Measurements from ENCODE around the gene CDC27.
"Not testable (repeated sequence)": the region's sequence is repeated elsewhere in the genome, so short reads cannot be mapped to it uniquely, and the experiment has no call there.

Gene CDC27

GRCh38 chr17:47220531-47220999, 31.5 kb upstream of the CDC27 start:
- DNase-seq (ENCODE audit: low read depth in 3 of 3, low spot score in 1 of 3): no peak

GRCh38 chr17:47219621-47220475, 30.8 kb upstream of the CDC27 start:
- DNase-seq (ENCODE audit: low read depth in 3 of 3, low spot score in 1 of 3): no peak

GRCh38 chr17:47218896-47219430, 29.9 kb upstream of the CDC27 start:
- no peak for DNase-seq (ENCODE audit: low read depth in 3 of 3, low spot score in 1 of 3)

GRCh38 chr17:47217279-47217678, 28.2 kb upstream of the CDC27 start:
- DNase-seq (ENCODE audit: low read depth in 3 of 3, low spot score in 1 of 3): not testable (repeated sequence)

GRCh38 chr17:47216821-47217220, 27.7 kb upstream of the CDC27 start:
- not testable (repeated sequence) for DNase-seq (ENCODE audit: low read depth in 3 of 3, low spot score in 1 of 3)

GRCh38 chr17:47214931-47215330, 25.8 kb upstream of the CDC27 start:
- DNase-seq (ENCODE audit: low read depth in 3 of 3, low spot score in 1 of 3): no peak

- DNase-seq (ENCODE audit: low read depth in 3 of 3, low spot score in 1 of 3): no peak
These were observed 24.4 kb upstream of the CDC27 start for GRCh38 chr17:47213540-47213939.

GRCh38 chr17:47212458-47212857, 23.4 kb upstream of the CDC27 start:
- no peak for DNase-seq (ENCODE audit: low read depth in 3 of 3, low spot score in 1 of 3)

- DNase-seq (ENCODE audit: low read depth in 3 of 3, low spot score in 1 of 3): no peak
These were observed 21.7 kb upstream of the CDC27 start for GRCh38 chr17:47210779-47211178.

- no peak for DNase-seq (ENCODE audit: low read depth in 3 of 3, low spot score in 1 of 3)
These were observed 21.0 kb upstream of the CDC27 start for GRCh38 chr17:47210105-47210504.

- DNase-seq (ENCODE audit: low read depth in 3 of 3, low spot score in 1 of 3): no peak
These were observed 20.4 kb upstream of the CDC27 start for GRCh38 chr17:47209499-47209898.

- DNase-seq (ENCODE audit: low read depth in 3 of 3, low spot score in 1 of 3): no peak
These were observed 19.8 kb upstream of the CDC27 start, which contains the start of gene MYL4 for GRCh38 chr17:47208744-47209488. Gene MYL4, plus strand, starts transcription at chr17:47209348. Its CDS starts 75 bp downstream, at chr17:47209423.

- no peak for DNase-seq (ENCODE audit: low read depth in 3 of 3, low spot score in 1 of 3)
These were observed 18.3 kb upstream of the CDC27 start for GRCh38 chr17:47207143-47208067.

- DNase-seq (ENCODE audit: low read depth in 3 of 3, low spot score in 1 of 3): peak in 2 of 3 donors; percentile 15 to 27
These were observed 16.4 kb upstream of the CDC27 start for GRCh38 chr17:47205419-47205963.

GRCh38 chr17:47204722-47205418, 15.8 kb upstream of the CDC27 start:
- no peak for DNase-seq (ENCODE audit: low read depth in 3 of 3, low spot score in 1 of 3)

- DNase-seq (ENCODE audit: low read depth in 3 of 3, low spot score in 1 of 3): no peak
These were observed 15.1 kb upstream of the CDC27 start for GRCh38 chr17:47203984-47204721.

GRCh38 chr17:47201166-47201565, 12.1 kb upstream of the CDC27 start:
- DNase-seq (ENCODE audit: low read depth in 3 of 3, low spot score in 1 of 3): no peak

- no peak for DNase-seq (ENCODE audit: low read depth in 3 of 3, low spot score in 1 of 3)
These were observed 11.2 kb upstream of the CDC27 start for GRCh38 chr17:47200325-47200664.

- DNase-seq (ENCODE audit: low read depth in 3 of 3, low spot score in 1 of 3): no peak
These were observed 10.7 kb upstream of the CDC27 start for GRCh38 chr17:47199627-47200324.
